ENCODE results near the gene DNAJC7.
"Not testable (repeated sequence)": the region's sequence is repeated elsewhere in the genome, so short reads cannot be mapped to it uniquely, and the experiment has no call there.

Gene DNAJC7

DNA sequence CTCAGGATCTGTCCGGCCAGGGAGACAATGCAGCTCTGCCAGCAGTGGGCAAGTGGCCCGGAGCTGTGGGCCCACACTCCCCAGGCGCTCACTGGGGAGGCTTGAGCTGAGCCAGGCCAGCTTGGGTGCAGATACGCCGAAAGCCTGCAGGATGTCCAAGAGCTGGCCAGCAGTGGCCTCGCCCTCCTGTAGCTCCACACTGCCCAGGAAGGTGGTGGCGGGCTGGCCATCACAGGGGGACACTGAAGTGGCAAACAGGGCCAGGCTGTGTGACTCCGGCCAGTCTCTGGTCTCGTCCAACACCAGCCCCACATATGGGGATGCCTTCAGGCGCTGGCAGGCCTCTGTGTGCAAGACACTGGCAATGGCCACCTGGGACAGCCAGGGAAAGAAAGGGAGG is 23.6 kb upstream of the DNAJC7 start:
- no peak for DNase-seq (ENCODE audit: low read depth in 2 of 2)

DNA sequence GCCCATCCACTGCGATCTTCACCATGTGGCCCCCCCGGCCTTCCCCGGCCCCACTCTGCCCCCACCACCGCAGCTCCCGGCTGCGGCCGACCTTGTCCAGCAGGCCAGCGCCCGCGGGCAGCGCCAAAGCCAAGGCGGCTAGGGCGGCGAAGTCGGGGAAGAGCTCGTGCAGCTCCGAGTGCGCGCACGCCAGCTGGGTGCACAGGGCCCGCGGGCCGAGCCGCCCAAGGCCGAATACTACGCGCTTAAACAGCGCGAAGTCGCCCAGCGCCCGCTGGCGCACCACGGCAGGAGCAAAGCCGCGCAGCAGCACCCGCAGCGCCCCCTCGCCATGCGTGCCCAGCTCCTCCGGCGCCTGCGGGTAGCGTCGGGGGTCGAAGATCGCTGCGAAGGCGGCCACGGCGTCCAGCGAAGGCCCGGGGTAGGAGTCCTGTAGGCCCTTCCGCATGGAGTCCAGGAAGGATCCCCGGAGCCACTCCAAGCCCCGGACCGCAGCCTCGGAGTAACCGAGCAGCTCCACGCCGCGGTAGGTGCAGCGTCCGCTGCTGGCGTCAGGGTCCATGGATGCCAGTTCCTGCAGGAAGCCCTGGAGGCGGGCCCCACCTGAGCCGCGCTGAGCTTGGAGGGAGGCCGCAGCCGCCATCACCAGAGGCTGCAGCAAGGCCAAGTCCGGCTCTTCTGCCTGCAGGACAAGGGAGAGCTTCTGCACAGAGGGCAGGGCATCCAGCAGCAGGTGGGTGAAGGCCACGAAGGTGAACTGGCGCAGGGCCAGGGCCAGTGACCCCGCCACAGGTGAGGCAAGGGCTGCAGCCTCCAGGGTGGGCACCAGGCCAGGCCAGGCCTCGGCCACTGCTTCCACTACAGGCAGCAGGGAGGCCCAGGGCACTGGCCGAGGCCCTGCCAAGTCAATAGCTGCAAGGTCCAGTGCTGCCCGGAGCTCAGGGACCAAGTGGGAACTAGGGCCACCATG is 22.8 kb upstream of the DNAJC7 start:
- no peak for DNase-seq (ENCODE audit: low read depth in 2 of 2)

GRCh38 chr17:42038221-42038973 is 21.2 kb upstream of the DNAJC7 start:
- no peak for DNase-seq (ENCODE audit: low read depth in 2 of 2)

DNA sequence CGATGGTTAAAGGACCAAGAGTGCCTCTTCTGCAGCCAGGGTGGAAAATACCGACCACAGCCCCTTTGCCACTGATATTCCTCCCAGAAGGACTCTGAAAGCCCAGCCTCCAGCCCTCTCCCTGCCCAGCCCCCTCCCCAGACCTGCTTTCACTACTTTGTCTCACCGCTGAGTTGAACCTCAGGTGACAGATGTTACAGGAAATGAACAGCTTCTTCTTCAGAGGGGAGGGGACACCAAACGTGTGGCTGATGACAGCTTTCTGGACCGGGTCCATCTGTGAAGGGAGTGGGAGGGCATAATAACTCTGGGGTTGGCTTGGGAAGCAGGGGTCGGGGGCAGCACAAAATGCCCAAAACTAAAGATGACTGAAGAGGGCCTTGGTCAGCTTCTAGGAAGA is 16.8 kb upstream of the DNAJC7 start:
- DNase-seq (ENCODE audit: low read depth in 2 of 2), result no peak

GRCh38 chr17:42031584-42031983 is 14.3 kb upstream of the DNAJC7 start:
- DNase-seq (ENCODE audit: low read depth in 2 of 2), result no peak

- no peak for DNase-seq (ENCODE audit: low read depth in 2 of 2)
Observed at GRCh38 chr17:42028791-42029127, 11.5 kb upstream of the DNAJC7 start.

- DNase-seq (ENCODE audit: low read depth in 2 of 2), result no peak
Observed at GRCh38 chr17:42027961-42028790, 10.9 kb upstream of the DNAJC7 start.

DNA sequence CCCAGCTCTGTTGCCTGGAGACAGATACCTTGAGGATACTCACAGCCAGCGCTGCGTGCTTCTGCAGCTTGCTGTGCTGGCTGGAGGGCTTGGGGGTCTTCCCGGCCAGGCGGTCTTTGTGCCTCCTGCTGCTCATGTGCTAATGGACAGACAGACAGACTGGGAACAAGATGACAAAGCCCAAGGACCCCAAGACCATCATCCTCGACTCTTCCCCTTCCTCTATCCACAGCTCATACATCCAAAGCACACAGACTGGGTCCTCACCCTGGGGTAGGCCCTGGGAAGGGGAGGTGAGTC is 10.3 kb upstream of the DNAJC7 start:
- DNase-seq (ENCODE audit: low read depth in 2 of 2), result no peak

DNA sequence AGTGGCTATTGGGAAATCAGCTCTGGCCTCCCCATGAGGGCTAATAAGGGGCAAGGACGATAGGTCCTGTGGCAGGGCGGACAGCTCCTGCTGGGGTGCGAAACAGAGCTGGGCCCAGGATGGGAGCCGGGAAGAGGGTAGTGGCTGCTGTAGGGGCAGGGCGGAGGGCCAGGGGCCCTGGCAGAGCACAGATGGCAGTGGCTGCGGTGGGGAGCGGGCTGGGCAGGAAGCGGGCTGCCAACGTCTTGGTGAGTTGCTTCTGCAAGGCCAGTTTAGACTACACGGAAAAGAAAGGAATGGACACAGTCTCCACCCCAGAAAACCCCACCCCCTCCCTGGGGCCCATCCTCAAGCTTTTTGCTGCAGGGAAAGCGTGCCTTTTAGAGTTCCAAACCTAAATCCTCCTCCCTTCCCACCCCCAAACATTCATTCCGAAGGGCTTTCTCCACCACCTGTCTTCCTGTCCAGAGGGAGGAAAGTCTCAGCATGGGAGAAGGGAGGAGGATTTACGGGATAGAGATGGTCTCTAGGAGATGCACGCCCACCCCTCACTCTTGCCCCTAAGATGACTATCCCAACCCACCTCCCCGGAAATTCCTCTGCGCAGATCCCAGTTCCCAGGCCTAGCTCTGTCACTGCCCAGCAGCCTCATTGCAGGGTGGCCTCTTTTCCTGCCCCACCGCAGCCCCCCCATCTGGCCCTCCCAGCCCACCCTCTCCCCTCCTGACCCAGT is 9.8 kb upstream of the DNAJC7 start:
- DNase-seq (ENCODE audit: low read depth in 2 of 2), result no peak

- no peak for DNase-seq (ENCODE audit: low read depth in 2 of 2)
Observed at GRCh38 chr17:42025936-42026335, 8.7 kb upstream of the DNAJC7 start.

DNA sequence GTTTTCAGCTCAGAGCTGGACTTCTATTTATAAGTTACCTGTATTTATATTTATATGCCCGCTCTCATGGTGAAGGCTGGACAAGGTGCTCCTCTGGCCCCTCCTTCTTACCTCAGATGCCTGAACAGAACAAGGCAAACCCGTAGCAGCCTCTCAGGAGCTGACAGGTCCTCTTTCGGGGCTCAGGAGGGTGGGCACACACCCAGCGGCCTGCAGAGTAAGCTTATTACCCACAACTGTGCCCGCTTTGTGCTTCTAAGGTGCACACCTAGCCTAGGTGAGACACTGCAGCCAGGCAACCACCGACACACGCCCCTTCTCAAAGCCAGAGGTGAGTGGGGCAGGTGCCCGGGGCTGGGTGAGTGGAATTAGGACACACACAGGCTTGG is 7.9 kb upstream of the DNAJC7 start:
- DNase-seq (ENCODE audit: low read depth in 2 of 2), result no peak

- no peak for DNase-seq (ENCODE audit: low read depth in 2 of 2)
Observed at GRCh38 chr17:42023524-42024349, 6.5 kb upstream of the DNAJC7 start.

DNA sequence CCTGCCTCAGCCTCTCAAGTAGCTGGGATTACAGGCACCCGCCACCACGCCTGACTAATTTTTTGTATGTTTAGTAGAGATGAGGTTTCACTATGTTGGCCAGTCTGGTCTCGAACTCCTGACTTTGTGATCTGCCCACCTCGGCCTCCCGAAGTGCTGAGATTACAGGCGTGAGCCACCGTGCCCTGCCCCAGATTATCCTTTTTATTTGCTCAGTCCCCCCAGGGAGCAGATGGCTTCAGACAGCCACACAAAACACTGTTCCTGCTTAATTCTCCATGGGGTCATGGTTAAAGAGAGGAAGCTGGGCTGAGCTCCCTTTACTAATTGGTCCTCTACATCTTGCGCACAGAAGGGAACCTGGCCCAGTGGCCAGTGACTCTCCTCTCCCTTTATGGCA is 3.6 kb upstream of the DNAJC7 start:
- DNase-seq (ENCODE audit: low read depth in 2 of 2), result not testable (repeated sequence)

DNA sequence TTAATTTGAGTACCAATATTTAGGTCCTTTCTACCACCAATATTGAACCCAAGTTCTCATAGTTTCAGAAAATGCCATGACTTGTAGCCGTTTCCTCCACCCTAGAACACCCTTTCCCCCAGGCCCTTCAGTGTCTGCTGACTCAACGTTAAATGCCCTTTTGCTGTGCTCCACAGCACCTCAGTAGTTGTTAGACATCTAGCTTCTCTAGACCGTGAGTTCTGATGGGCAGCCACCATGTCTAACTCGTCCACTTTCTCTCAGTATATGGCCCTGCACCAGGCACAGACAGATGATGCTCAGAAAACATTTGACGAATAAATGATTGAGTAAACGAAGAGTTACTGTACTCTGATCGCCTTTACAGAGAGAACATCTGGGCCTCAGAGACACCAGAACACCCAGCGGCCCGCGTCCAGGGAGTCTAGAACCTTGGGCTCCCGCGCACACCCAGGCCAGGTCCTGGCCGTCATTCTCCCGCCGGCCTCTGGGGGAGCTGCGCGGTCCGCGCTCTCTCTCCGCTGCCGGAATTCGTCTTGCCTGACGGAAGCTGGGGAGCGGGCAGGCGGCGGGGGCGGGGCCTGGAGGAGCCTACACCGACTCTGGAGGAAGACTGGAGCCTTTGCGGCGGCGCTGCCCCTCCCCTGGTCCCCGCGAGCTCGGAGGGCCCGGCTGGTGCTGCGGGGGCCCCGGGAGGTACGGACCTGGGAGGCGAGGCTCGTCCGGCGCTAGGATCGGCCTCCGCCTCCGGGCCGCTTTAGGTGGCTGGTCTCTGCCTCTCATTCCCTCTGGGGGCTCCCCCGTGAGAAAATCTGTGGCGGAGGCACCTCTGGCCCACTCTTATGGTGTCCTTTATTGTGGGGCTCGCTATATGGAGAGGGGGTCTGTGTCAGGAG is 2.5 kb upstream of the DNAJC7 start, which contains the start of gene NKIRAS2:
TSS of gene NKIRAS2 (plus strand) at position 582 of the 896 bp plus-strand sequence. CDS start 1,488 bp downstream, outside the sequence.
- peak; percentile 89 to 94 for DNase-seq (ENCODE audit: low read depth in 2 of 2)

DNA sequence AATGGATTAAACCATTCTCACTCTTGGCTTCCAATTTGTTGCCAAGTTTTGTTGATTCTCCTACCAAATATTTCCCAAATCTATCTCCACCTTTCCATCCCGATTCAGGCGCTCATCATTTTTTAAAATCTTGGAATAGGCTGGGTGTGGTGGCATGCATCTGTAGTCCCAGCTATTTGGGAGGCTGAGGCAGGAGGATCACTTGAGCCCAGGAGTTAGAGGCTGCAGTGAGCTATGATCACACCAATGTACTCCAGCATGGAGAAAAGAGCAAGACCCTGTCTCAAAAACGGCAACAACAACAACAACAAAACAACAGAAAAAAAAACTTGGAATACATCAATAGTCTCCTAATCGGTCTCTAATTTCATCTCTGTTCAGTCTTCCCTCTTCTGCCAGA is 1.7 kb upstream of the DNAJC7 start:
- DNase-seq (ENCODE audit: low read depth in 2 of 2), result no peak

GRCh38 chr17:42018339-42018738 is 1.1 kb upstream of the DNAJC7 start:
- no peak for DNase-seq (ENCODE audit: low read depth in 2 of 2)

GRCh38 chr17:42017866-42018200 is 594 bp upstream of the DNAJC7 start:
- no peak for DNase-seq (ENCODE audit: low read depth in 2 of 2)

DNA sequence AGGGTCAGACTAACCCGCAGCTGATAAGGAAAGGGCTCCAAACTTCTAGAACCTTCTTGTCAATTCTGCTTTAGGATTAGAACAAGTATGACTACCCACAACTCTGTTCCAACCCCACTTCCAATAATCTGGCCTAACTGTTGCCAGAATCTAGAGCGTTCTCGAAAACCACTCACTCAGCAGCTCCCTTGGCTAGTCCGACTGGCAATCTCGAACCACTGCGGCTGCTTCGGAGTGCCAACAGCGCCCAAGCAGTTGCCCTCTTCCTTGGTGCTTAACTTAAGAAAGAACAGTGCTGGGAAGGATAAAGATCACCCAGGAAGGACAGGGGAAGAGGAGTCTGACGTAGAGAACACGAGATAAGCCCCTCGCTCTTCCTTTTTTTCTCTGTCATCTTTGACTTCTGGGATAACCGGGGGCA is 818 bp downstream of the DNAJC7 start:
- DNase-seq (ENCODE audit: low read depth in 2 of 2), result no peak

GRCh38 chr17:42013740-42014139 is 3.5 kb downstream of the DNAJC7 start:
- DNase-seq (ENCODE audit: low read depth in 2 of 2), result not testable (repeated sequence)

DNA sequence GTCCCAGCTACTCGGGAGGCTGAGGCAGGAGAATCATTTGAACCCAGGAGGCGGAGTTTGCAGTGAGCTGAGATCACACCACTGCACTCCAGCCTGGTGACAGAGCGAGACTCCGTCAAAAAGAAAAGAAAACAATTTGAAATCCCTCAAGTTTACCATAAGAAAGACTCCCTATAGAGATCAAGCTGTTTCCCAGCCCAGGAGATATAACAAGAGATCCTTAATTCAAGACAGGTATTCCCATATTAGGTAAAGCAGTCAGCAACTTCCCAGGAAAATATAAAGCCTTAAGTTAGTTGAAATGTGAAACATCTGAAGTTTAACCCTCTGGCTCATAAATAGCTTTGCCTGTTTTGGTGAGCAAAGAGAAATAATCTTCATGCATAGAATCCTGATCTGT is 4.9 kb downstream of the DNAJC7 start:
- not testable (repeated sequence) for DNase-seq (ENCODE audit: low read depth in 2 of 2)
